GM19455 (cell line): ENCODE results near the gene SHLD2.
"Not testable (repeated sequence)": the region's sequence is repeated elsewhere in the genome, so short reads cannot be mapped to it uniquely, and the experiment has no call there.

Experiments
- ATAC-seq: cut with Tn5 transposase; IDR thresholded peaks from one replicate; pipeline ENCODE4 v1.9.1; 2021; ENCODE audit not compliant: unreplicated experiment

The SHLD2 gene

GRCh38 chr10:87094373-87095235 lies at the start of gene SHLD2, which contains the start of gene GLUD1:
Gene SHLD2, plus strand, starts transcription at chr10:87095206. Its CDS starts 56,149 bp downstream, at chr10:87151355.
Gene GLUD1, minus strand, starts transcription at chr10:87094843. Its CDS starts 74 bp downstream, at chr10:87094769.
- ATAC-seq: peak; percentile 59

GRCh38 chr10:87045434-87045938 lies 49.5 kb upstream of the SHLD2 start:
- no peak for ATAC-seq

GRCh38 chr10:87053111-87053510 lies 41.9 kb upstream of the SHLD2 start:
- ATAC-seq: no peak

- ATAC-seq: no peak
Observed at GRCh38 chr10:87053577-87054181, 41.3 kb upstream of the SHLD2 start.

- no peak for ATAC-seq
Observed at GRCh38 chr10:87054373-87055295, 40.4 kb upstream of the SHLD2 start.

GRCh38 chr10:87058171-87058570 lies 36.8 kb upstream of the SHLD2 start:
- ATAC-seq: no peak

- no peak for ATAC-seq
Observed at GRCh38 chr10:87059401-87059800, 35.6 kb upstream of the SHLD2 start.

- ATAC-seq: no peak
Observed at GRCh38 chr10:87060280-87060928, 34.6 kb upstream of the SHLD2 start.

GRCh38 chr10:87064651-87065050 lies 30.4 kb upstream of the SHLD2 start:
- no peak for ATAC-seq

- ATAC-seq: no peak
Observed at GRCh38 chr10:87066178-87066577, 28.8 kb upstream of the SHLD2 start.

- no peak for ATAC-seq
Observed at GRCh38 chr10:87066865-87067264, 28.1 kb upstream of the SHLD2 start.

GRCh38 chr10:87068281-87068680 lies 26.7 kb upstream of the SHLD2 start:
- no peak for ATAC-seq

- no peak for ATAC-seq
Observed at GRCh38 chr10:87072449-87072848, 22.6 kb upstream of the SHLD2 start.

- ATAC-seq: not testable (repeated sequence)
Observed at GRCh38 chr10:87076421-87076820, 18.6 kb upstream of the SHLD2 start.

GRCh38 chr10:87079106-87079836 lies 15.7 kb upstream of the SHLD2 start:
- ATAC-seq: no peak

- not testable (repeated sequence) for ATAC-seq
Observed at GRCh38 chr10:87080621-87081020, 14.4 kb upstream of the SHLD2 start.

- ATAC-seq: not testable (repeated sequence)
Observed at GRCh38 chr10:87081574-87081973, 13.4 kb upstream of the SHLD2 start.

- not testable (repeated sequence) for ATAC-seq
Observed at GRCh38 chr10:87082219-87082618, 12.8 kb upstream of the SHLD2 start.

GRCh38 chr10:87083576-87084290 lies 11.3 kb upstream of the SHLD2 start:
- ATAC-seq: not testable (repeated sequence)
